HG02610 (cell line): Measurements from ENCODE around the gene SNX20.

Experiments
- ATAC-seq: cut with Tn5 transposase; IDR thresholded peaks from one replicate; pipeline ENCODE4 v1.9.1; 2021; ENCODE audit warnings: mild to moderate bottlenecking, moderate library complexity; ENCODE audit not compliant: unreplicated experiment

SNX20 gene

GRCh38 chr16:50664270-50664669 lies 16.8 kb downstream of the SNX20 start:
- ATAC-seq, result no peak

GRCh38 chr16:50662306-50662940 lies 18.7 kb downstream of the SNX20 start:
- ATAC-seq, result no peak

GRCh38 chr16:50659806-50660205 lies 21.3 kb downstream of the SNX20 start:
- no peak for ATAC-seq

- ATAC-seq, result no peak
Measured at GRCh38 chr16:50657241-50657640, 23.9 kb downstream of the SNX20 start.

GRCh38 chr16:50655558-50656055 lies 25.5 kb downstream of the SNX20 start:
- ATAC-seq, result no peak

- ATAC-seq, result no peak
Measured at GRCh38 chr16:50653633-50654519, 27.2 kb downstream of the SNX20 start.

GRCh38 chr16:50652836-50653425 lies 28.2 kb downstream of the SNX20 start:
- no peak for ATAC-seq

- ATAC-seq, result no peak
Measured at GRCh38 chr16:50651835-50652438, 29.2 kb downstream of the SNX20 start.

- ATAC-seq, result no peak
Measured at GRCh38 chr16:50646345-50646744, 34.8 kb downstream of the SNX20 start.

GRCh38 chr16:50645563-50646220 lies 35.4 kb downstream of the SNX20 start:
- no peak for ATAC-seq

- no peak for ATAC-seq
Measured at GRCh38 chr16:50644729-50645128, 36.4 kb downstream of the SNX20 start.

- no peak for ATAC-seq
Measured at GRCh38 chr16:50644245-50644644, 36.9 kb downstream of the SNX20 start.

GRCh38 chr16:50643192-50643591 lies 37.9 kb downstream of the SNX20 start:
- no peak for ATAC-seq

GRCh38 chr16:50642349-50642748 lies 38.8 kb downstream of the SNX20 start:
- ATAC-seq, result no peak

GRCh38 chr16:50641818-50642187 lies 39.3 kb downstream of the SNX20 start:
- no peak for ATAC-seq

GRCh38 chr16:50640919-50641817 lies 39.9 kb downstream of the SNX20 start:
- no peak for ATAC-seq

GRCh38 chr16:50640391-50640790 lies 40.7 kb downstream of the SNX20 start:
- ATAC-seq, result no peak

GRCh38 chr16:50638816-50639670 lies 42.1 kb downstream of the SNX20 start:
- no peak for ATAC-seq
